HG03135 (cell line): ENCODE measurements around the gene ARPP19.
"Not testable (repeated sequence)": the region's sequence is repeated elsewhere in the genome, so short reads cannot be mapped to it uniquely, and the experiment has no call there.

Experiments used
- ATAC-seq: cut with Tn5 transposase; IDR thresholded peaks from one replicate; pipeline ENCODE4 v1.9.1; 2021; ENCODE audit warnings: mild to moderate bottlenecking, moderate library complexity; ENCODE audit not compliant: unreplicated experiment

Gene ARPP19, protein sequence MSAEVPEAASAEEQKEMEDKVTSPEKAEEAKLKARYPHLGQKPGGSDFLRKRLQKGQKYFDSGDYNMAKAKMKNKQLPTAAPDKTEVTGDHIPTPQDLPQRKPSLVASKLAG

DNA sequence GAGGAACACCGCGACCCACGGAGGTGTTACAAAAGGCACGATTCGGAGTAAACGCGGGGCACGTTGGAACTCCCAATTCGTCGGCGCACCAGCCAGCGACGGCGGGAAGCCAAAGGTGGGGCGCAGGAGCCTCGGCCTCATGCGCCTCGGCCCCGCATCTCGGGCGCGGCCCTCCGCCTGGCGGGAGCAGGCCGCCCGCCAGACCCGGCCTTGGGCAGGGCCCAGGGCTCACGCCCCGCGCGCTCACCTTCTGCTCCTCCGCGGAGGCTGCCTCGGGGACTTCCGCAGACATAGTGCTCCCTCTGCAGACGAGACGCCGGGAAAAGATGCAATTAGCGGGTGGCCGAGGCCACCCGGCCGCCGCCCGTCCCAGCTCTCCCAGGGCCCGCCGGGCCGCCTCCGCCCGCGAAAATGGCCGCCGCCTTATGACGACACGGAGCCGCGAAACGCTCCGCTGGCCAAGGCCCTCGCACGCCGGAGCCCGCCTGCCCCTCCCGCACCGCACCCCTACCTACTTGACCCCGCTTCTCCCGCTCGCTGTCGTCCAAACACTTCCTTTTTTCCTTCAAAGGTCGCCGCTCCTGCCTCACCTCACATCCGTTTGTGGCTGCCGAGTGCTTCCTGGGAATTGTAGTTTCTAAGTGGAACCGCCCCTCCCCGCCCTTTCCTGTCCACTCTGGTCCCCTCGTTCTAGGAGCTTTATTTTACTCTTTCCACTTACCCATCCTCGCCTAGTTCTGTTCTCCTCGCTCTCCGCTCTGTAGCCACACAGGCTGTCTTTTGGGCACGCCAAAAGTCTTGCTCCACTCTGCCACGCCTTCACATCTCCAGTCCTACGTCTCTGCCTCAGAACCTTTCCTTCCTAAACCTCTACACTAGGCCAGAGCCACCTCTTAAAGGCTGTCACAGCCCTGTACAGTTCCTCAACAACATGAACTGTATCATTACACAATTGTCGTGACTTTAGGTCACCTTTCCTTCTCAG lies at the start of gene ARPP19:
TSS of gene ARPP19 (minus strand) at position 430 of the 985 bp plus-strand sequence. CDS start at position 292, 138 bp downstream.
- peak; percentile 73 for ATAC-seq

DNA sequence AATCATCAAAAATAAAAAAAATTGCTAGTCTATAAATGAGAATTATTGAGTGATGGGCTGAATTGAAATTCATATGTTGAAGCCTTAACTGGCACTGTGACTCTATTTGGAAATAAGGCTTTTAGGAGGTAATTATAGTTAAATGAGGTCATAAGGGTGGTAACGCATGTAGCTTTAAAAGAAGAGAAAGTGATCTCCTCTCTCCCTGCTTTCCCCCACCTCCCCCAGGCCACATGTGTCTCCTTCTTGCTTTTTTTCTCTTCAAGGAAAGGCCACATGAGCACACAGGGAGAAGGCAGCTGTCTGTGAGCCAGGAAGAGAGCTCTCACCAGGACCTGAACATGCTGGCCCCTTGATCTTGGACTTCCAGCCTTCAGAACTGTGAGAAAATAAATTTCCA lies 48.2 kb upstream of the ARPP19 start:
- no peak for ATAC-seq

DNA sequence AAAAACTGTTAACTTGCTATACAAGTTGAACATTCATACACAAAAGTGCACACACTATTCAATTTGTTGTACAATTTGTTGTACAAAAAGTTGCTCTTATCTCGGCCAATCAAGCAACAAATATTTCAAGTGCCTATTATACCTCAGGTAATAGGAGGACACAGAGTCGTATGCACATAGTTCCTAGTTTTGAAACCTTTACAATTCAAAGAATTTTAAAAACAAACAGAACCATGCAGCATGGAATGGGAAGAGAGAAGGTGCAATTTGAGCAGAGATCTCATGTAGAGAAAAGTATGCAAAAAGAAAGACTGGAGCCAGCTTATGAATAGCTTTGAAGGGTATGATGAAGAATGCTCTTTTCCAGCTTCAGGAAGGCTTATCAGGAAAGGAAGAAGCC lies 46.5 kb upstream of the ARPP19 start:
- ATAC-seq, result no peak

DNA sequence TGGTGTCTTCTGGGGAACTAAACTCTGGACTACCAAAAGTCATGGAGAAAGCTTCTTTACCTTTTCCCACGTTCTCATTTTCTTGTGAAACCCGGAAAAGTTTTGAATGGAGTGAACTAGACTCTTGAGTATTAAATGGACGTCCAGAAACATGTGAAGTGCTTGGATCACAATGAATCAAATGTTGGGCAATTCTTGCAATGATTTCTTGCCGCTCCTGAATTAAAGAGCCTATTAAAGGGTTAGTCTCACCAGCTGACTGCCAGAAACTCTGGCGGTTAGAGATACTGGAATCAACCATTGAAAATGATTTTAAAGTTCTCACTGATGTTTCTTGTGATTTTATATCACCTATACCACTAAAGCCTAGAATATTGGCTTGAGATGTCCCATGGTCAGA lies 40.8 kb upstream of the ARPP19 start:
- ATAC-seq, result no peak

DNA sequence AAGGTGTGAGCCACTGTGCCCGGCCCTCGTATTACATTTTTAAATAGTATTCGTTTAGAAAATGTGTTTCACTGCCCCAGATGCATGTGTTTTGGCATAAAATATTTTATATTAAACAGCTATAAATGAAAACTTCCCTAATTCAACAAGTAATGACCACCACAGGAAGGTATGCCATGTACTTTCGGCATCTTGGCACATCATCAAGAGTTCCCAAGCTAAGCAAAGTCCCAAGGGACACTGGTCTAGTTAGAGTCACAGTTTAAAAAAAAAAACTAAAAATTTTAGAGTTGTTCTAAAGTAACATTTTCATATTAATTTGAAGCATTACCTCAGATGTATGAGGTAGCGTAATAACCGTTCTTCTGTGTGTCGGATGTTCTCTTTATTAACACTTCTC lies 15.6 kb upstream of the ARPP19 start:
- ATAC-seq, result no peak

DNA sequence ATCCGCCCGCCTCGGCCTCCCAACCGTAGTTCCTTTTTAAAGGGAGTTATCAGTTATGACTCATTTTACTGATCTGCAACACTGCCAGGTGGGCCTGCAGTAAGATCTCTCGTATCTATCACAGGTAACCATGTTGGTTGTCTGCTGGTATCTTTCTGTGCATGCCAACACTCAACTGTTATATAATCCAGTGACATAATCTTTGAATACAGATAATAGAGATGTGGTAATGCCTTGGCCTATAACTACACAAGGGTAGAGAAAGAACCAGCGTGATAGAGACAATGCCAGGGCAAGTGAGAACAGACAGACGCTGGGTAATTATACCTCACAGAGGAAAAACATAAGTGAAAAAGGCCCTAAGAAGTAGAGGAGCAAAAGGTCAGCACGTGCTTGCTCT lies 11.0 kb upstream of the ARPP19 start:
- ATAC-seq, result no peak

DNA sequence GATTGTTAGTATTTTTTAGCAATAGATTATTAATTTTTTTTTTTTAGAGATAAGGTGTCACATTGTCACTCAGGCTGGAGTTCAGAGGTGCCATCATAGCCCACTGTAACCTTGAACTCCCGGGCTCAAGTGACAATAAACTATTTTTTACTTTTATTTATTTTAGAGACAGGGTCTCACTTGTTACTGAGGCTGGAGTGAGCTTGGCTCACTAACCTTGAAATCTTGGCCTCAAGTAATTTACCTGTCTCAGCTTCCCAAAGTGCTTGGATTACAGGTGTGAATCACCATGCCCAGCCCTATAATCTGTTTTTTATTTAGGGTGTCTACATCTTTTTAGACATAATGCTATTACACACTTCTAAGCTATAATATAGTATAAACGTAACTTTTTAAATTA lies 7.9 kb upstream of the ARPP19 start:
- no peak for ATAC-seq

DNA sequence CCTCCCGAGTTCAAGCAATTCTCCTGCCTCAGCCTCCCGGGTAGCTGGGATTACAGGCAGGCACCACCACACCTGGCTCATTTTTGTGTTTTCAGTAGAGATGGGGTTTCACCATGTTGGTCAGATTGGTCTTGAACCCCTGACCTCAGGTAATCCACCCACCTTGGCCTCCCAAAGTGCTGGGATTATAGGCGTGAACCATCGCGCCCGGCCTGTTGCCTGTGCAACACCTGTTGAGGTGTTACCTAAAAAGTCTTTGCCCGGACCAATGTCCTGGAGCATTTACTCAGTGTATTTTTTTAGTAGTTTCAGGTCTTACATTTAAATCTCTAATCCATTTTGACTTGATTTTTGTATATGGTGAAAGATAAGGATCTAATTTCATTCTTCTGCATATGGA lies 6.7 kb upstream of the ARPP19 start:
- ATAC-seq, result not testable (repeated sequence)

DNA sequence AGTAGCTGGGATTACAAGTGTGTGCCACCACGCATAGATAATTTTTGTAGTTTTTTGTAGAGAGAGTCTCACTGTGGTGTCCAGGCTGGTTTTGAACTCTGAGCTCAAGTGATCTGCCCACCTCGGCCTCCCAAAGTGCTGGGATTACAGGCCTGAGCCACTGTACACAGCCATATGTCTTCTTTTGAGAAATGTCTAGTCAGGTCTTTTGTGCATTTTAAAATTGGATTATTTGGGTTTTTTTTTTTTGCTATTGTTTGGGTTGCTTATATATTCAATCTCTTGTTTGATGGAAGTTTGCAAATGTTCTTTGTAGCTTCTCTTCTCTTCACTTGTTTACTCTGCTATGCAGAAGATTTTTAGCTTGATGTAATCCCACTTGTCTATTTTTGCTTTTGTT lies 6.2 kb upstream of the ARPP19 start:
- ATAC-seq, result no peak

DNA sequence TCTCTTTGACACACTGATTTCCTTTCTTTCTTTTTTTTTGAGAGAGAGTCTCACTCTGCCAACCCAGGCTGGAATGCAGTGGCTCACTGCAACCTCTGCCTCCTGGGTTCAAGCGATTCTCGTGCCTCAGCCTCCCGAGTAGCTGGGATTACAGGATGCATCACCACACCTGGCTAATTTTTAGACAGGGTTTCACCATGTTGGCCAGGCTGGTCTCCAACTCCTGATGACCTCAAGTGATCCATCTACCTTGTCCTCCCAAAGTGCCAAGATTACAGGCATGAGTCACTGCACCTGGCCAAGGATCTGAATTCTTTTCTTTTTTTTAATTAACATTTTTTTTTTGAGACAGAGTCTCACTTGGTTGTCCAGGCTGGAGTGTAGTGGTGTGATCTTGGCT lies 5.8 kb upstream of the ARPP19 start:
- ATAC-seq, result not testable (repeated sequence)

DNA sequence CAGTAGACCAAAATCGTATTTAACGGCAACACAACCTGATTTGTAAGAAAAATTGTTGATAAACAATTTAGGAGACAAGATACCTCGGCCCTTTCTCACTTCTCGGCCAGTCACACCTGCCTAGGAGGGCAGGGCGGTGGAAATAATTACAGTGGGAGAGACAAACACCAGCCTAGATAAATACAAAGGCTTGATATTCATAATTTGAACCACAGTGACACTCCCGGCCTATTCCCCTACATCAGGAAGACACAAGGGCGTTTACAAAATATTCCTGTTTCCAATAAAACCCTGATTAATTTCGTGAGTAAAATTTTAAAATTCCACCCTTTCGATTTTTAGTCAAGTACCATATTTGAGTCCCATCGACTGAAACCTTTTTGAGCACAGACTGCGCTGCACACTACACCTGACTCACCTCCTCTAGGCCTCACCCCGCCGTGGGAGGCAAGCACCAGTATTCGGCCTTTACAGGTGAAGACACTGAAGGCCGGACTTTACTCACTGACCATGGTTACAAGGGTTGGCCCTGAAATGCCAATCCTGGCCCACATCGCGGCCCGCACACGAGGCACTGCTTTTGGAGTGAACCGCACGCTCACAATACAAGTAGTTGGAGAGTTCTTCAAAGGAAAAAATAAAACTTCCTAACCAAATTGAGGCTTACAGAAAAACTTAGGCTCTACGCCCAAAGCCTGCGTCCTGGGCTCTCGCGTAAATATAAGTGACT lies 794 bp downstream of the ARPP19 start:
- ATAC-seq, result no peak

DNA sequence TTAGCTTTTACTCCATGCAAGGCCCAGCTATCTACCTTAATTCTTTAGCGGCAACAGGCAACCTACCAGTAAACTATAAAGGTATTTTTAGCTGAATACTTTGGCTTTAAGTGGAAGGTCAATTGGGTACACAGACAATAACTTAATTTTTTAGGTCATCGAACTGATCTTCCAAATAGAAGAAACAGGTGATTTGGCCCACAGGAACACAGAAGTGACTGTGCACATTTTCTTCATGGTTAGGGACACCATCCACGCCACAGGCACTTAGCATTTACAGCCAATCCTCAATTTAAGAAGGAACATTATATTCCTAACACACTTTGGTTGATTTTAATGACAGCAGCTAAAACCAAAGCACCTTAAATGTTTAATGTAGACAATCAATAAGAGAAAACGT lies 1.9 kb downstream of the ARPP19 start:
- ATAC-seq, result no peak

DNA sequence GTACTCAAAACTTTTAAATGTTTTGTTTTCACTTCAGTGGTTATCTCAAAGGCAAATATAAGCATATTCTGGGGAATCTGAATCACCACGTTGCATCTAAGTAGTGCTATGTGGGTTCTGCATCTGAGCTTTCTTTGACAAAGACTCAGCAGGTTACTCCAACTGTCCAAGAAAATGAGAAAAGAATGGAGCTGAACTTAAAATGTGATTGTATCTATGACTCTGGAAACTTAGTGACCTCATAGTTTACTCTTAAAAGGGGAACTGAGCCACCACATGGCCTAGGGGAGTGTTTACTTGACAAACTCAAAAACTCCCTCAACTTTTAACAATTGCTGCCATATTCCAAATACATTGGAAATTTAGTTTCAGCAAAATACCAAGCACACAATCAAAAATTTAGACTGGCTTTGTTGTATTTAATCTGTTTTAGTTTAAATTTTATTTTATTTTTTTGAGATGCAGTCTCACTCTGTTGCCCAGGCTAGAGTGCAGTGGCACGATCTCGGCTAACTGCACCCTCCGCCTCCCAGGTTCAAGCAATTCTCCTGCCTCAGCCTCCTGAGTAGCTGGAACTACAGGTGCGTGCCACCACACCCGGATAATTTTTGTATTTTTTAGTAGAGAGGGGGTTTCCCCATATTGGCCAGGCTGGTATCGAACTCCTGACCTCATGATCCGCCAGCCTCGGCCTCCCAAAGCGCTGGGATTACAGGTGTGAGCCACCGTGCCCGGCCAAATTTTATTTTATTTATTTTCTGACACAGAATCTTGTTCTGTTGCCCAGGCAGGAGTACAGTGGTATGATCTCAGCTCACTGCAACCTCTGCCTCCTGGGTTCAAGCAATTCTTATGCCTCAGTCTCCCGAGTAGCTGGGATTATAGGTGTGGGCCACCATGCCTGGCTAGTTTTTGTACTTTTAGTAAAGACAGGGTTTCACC lies 3.1 kb downstream of the ARPP19 start:
- ATAC-seq, result peak; percentile 47

DNA sequence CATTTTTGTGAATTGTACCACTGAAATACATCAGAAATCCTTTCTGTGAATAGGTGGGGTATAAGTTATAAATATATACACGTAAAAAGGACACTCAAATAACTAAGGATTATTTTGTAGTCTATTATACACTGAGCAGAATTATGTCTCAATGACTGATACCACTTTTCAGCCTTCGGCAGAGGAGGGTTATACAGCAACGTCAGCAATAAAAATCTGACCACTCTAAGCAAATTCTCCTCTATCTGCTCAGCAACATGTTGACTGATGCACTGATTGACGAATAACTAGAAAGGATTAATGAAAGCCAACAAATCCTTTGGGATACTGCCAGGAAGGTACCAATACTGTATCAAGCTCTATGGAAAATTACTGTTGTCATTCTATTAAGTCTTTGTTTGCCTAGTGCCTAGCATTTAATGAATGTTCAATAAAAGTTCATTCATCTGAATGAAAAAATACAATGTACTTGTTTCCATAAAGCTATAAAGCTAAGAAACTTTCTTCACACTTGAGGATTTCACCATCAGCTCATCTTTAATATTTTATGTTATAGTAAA lies 5.2 kb downstream of the ARPP19 start:
- no peak for ATAC-seq

DNA sequence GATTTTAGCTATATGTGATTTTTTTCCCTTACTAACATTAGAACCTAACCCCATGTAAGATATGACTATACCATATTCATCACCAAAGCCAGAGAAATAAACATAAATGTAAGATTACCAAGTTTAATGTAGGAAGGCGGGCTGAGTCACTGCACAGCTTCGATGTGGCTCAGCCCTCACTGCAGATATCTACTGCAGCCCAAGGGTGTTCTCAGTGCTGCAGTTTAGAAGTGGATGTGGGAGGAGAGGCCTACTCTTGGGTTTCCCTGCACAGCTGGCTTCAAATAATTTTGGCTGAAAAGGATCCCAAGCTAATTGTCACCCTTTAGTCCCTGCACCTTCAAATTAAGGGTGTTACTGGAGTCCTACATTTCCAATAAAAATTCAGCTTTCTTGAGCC lies 9.3 kb downstream of the ARPP19 start:
- no peak for ATAC-seq

DNA sequence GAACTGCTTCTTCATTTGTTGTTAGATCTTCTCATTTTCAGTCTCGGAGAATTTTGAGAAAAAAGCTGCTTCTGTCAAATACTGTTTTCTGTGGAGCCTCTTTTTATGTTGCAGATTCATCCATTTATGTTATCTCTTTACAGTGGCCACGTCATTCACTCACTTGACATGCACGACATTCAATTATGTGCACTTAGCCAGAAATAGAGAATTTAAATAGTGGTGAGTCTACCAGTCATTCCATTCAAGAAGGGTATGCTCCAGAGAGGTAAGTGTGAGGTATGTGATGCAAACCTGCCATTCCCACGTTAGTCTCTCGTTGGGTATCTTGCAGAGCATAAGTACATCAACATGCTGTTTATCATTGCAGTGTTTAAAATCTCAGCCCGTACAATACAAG lies 9.8 kb downstream of the ARPP19 start:
- ATAC-seq, result no peak

DNA sequence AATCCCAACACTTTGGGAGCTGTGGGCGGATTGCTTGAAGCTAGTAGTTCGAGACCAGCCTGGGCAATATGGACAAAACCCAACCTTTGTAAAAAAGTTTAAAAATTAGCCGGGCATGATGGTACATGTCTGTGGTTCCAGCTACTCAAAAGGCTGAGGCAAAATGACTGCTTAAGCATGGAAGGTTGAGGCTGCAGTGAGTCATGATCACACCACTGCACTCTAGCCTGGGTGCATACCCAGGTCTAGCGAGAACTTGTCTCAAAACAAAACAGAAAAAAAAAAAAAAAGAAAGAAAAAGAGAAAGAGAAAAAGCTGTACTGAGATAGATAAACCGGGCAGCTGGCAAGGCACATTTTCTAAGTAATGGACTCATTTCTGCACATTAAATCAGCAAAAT lies 10.6 kb downstream of the ARPP19 start:
- peak; percentile 78 for ATAC-seq

DNA sequence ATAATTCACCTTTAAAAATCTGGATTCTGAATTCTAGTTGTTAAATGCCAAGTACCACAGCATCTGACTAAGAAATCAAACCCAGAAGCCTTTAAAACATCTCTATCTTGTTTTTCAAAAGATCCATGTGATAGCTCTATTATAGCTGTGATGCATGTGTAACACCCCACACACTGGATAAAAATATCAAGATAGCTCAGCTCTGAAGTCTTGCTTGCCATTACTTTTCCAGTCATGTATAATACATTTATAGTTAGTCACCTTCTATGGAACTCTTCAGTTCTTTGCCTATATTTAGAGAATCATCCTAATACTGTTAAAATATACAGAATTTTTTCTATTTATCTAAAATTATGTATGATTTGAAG lies 11.6 kb downstream of the ARPP19 start:
- ATAC-seq, result no peak

DNA sequence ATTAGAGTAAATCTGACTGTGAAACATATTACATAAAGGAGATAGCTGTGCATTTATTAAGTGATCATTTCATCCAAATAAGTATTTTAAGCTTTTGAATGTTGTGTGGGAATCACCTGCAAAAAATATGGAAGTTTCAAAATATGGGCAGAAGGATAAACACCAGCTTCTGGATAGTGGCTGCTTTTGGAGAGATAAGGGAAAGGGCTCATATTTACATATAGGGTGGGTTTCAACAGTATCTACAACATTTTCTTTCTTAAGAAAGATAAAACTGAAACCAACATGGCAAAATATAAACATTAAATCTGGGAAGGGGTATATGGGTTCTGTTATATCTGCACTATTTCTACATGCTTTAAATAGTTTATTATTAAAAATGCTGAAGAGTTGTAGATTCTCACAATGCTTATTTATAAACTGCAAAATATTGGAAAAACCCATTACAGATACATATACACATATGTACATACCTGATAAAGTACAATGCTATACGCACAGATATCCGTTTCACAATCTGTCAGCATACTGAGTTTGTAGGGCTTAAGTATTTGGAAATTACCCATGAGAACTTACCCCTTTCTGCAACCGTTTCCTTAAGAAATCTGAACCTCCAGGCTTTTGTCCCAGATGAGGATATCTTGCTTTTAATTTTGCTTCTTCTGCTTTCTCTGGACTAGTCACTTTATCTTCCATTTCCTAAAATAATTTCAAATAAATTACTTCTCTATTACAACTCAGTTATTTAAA lies 12.1 kb downstream of the ARPP19 start:
- no peak for ATAC-seq

DNA sequence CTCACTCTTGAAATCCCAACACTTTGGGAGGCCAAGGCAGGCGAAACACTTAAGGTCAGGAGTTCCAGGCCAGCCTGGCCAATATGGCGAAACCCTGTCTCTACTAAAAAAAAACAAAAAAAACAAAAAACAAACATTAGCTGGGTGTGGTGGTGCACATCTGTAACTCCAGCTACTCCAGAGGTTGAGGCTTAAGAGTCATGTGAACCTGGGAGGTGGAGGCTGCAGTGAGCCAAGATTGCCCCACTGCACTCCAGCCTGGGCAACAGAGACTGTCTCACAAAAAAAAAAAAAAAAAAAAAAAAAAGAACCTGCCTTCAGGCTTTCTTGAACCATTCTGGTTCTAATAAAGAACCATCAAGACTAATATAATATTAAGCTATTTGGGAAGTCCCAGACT lies 16.5 kb downstream of the ARPP19 start:
- ATAC-seq, result no peak
